ENCODE data around the gene FLNC.

DNA sequence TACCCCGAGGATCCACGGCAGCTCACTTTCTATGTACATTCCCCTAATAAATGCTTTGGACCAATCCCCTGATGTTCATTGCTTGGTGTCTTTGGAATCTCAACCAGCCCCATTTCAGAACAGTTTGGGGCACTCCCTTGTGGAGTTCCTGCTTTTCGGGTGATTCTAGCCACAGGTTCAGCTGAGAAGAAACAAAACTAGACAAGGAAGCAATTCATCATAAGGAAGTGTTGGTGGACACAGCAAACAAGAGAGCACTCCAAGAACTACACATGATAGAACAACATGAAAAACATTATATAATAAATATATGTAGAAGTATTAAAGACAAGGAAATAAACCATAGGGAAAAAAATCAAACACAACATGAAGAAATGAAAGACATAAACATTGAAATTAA, 44.5 kb upstream of the FLNC start:
- TF ChIP-seq, protein P1, sequence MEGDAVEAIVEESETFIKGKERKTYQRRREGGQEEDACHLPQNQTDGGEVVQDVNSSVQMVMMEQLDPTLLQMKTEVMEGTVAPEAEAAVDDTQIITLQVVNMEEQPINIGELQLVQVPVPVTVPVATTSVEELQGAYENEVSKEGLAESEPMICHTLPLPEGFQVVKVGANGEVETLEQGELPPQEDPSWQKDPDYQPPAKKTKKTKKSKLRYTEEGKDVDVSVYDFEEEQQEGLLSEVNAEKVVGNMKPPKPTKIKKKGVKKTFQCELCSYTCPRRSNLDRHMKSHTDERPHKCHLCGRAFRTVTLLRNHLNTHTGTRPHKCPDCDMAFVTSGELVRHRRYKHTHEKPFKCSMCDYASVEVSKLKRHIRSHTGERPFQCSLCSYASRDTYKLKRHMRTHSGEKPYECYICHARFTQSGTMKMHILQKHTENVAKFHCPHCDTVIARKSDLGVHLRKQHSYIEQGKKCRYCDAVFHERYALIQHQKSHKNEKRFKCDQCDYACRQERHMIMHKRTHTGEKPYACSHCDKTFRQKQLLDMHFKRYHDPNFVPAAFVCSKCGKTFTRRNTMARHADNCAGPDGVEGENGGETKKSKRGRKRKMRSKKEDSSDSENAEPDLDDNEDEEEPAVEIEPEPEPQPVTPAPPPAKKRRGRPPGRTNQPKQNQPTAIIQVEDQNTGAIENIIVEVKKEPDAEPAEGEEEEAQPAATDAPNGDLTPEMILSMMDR (IDR thresholded peaks at IDR 0.05) = no peak
- no peak for TF ChIP-seq POLR2A (IDR thresholded peaks at IDR 0.05)

All from esophagus squamous epithelium (tissue), 4 donors.